HEK293 (cell line): ENCODE measurements around the gene OR10A3.

ENCODE experiments used
- CTCF ChIA-PET: fragments of 350-600 bp; formaldehyde crosslinking; extraction: SDS; loops from one replicate; lab custom pipeline; 2021; ENCODE audit warnings: antibody characterized with exemption; lab: Yijun Ruan, JAX
- POLR2A ChIA-PET: fragments of 300-600 bp; formaldehyde crosslinking; extraction: SDS; loops from one replicate; lab custom pipeline; 2020; ENCODE audit warnings: antibody characterized with exemption, inconsistent platforms; lab: Yijun Ruan, JAX
- H3K27ac ChIP-seq: fragments of 200-500 bp; sonication (Bioruptor generic); 2 replicates; pipeline ENCODE4 v1.5.1; 2014; ENCODE audit warnings: low read depth, low read length, control low read depth, inconsistent platforms; ENCODE audit errors: extremely low read depth
- H3K36me3 ChIP-seq, 2 experiments: fragments of 200-500 bp in 1 of 2; sonication (Bioruptor generic) in 1 of 2; 1 replicate in 1 of 2; 2 replicates in 1 of 2; pipeline ENCODE4 v1.5.1; 2014 to 2017; ENCODE audit warnings: inconsistent platforms in 2 of 2, low read length in 2 of 2; ENCODE audit not compliant: control insufficient read depth in 2 of 2, insufficient read depth in 1 of 2
- H3K4me1 ChIP-seq: fragments of 200-500 bp; sonication (Bioruptor generic); 2 replicates; pipeline ENCODE4 v1.5.1; 2014; ENCODE audit warnings: mild to moderate bottlenecking, low read length, inconsistent platforms; ENCODE audit not compliant: control insufficient read depth, insufficient read depth
- H3K4me3 ChIP-seq: 2 replicates; pipeline ENCODE4 v1.5.1; 2011; ENCODE audit warnings: low read depth, mild to moderate bottlenecking, control low read depth, low read length, moderate library complexity
- H3K9me3 ChIP-seq: fragments of 200-500 bp; sonication (Bioruptor generic); 2 replicates; pipeline ENCODE4 v1.5.1; 2014; ENCODE audit warnings: low read depth, low read length, inconsistent platforms; ENCODE audit not compliant: control insufficient read depth, insufficient read depth
- BCL11B ChIP-seq: fragments of 450-650 bp; formaldehyde crosslinking; IDR thresholded peaks from 2 replicates; pipeline ENCODE4 v1.5.1; 2016; ENCODE audit warnings: low read depth, missing biosample characterization, missing genetic modification characterization
- KLF10 ChIP-seq: fragments of 450-650 bp; IDR thresholded peaks from 2 replicates; pipeline ENCODE4 v1.5.1; 2018; ENCODE audit warnings: missing biosample characterization, mild to moderate bottlenecking, missing genetic modification characterization
- SCRT2 ChIP-seq: fragments of 450-650 bp; formaldehyde crosslinking; IDR thresholded peaks from 2 replicates; pipeline ENCODE4 v1.5.1; 2016; ENCODE audit warnings: missing biosample characterization, missing genetic modification characterization
- TCF7L2 ChIP-seq: IDR thresholded peaks from 2 replicates; pipeline ENCODE4 v1.6.1; 2011; ENCODE audit warnings: low read depth, mild to moderate bottlenecking, inconsistent platforms, low read length, moderate library complexity, borderline replicate concordance
- ZBTB1 ChIP-seq: fragments of 450-650 bp; formaldehyde crosslinking; IDR thresholded peaks from 2 replicates; pipeline ENCODE4 v1.5.1; 2016; ENCODE audit warnings: missing biosample characterization, missing genetic modification characterization
- ZBTB20 ChIP-seq: fragments of 450-650 bp; formaldehyde crosslinking; IDR thresholded peaks from 2 replicates; pipeline ENCODE4 v1.5.1; 2016; ENCODE audit warnings: missing biosample characterization, missing genetic modification characterization
- ZNF221 ChIP-seq: fragments of 450-650 bp; formaldehyde crosslinking; IDR thresholded peaks from 2 replicates; pipeline ENCODE4 v1.5.1; 2017; ENCODE audit warnings: missing biosample characterization, missing genetic modification characterization, borderline replicate concordance
- ZNF24 ChIP-seq: fragments of 450-650 bp; formaldehyde crosslinking; IDR thresholded peaks from 2 replicates; pipeline ENCODE4 v1.5.1; 2016; ENCODE audit warnings: missing biosample characterization, missing genetic modification characterization
- ZNF292 ChIP-seq: fragments of 450-650 bp; formaldehyde crosslinking; IDR thresholded peaks from 2 replicates; pipeline ENCODE4 v1.5.1; 2016; ENCODE audit warnings: low read depth, missing biosample characterization, missing genetic modification characterization, borderline replicate concordance
- ZNF311 ChIP-seq: fragments of 450-650 bp; formaldehyde crosslinking; IDR thresholded peaks from 2 replicates; pipeline ENCODE4 v1.5.1; 2017; ENCODE audit warnings: missing biosample characterization, missing genetic modification characterization, borderline replicate concordance
- ZNF518A ChIP-seq: fragments of 450-650 bp; formaldehyde crosslinking; conservative IDR thresholded peaks from 2 replicates; pipeline ENCODE4 v1.5.1; 2016; ENCODE audit warnings: low read depth, missing biosample characterization, missing genetic modification characterization
- ZNF548 ChIP-seq: fragments of 450-650 bp; formaldehyde crosslinking; IDR thresholded peaks from 2 replicates; pipeline ENCODE4 v1.5.1; 2016; ENCODE audit warnings: missing biosample characterization, missing genetic modification characterization
- ZNF654 ChIP-seq: fragments of 450-650 bp; formaldehyde crosslinking; IDR thresholded peaks from 2 replicates; pipeline ENCODE4 v1.5.1; 2016; ENCODE audit warnings: low read depth, missing biosample characterization, missing genetic modification characterization
- ZNF664 ChIP-seq: fragments of 450-650 bp; formaldehyde crosslinking; IDR thresholded peaks from 2 replicates; pipeline ENCODE4 v1.5.1; 2016; ENCODE audit warnings: missing biosample characterization, missing genetic modification characterization
- TF ChIP-seq, protein P1 (sequence below): fragments of 450-650 bp; formaldehyde crosslinking; IDR thresholded peaks from 2 replicates; pipeline ENCODE4 v1.5.1; 2016; ENCODE audit warnings: missing biosample characterization, missing genetic modification characterization

Gene OR10A3

DNA sequence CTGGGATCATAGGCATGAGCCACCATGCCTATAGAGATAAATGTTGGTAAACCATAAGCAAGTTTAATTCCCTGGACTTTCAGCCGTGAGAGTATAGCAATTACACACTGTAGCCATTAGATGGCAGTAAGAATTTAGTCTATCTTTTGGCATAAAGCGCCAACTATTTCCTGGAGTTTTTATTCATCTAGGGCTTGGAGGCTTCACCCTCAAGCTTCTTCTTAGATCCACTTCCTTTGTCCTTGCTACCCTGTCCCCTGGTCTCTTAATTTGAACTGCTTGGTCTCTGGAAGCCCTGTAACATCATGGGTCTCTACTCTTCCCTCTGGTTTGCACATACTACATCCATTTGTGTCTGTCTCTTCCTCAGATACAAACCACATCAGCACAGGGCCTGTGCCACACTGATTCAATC is 48.7 kb downstream of the OR10A3 start:
- ChIA-PET POLR2A (interaction anchor here (0.6 to 1.4 kb wide), 2 partner anchors 81 to 94 kb away, joined by 3 to 9 read pairs; partner anchors contain the start of gene EIF3F), CTCF (interaction anchor here (0.5 to 6.8 kb wide), 28 partner anchors 9 to 577 kb away, joined by 3 to 85 read pairs (median 4); partner anchors contain the start of gene EIF3F)
- H3K27ac ChIP-seq, result no peak overlapping the region

GRCh38 chr11:7892059-7892699 is 49.3 kb downstream of the OR10A3 start:
- TF ChIP-seq ZNF221 (tag by site-specific recombination) (no peak), ZNF292 (tag by site-specific recombination) (no peak), SCRT2 (tag by site-specific recombination) (no peak), ZBTB20 (tag by site-specific recombination) (no peak), KLF10 (tag by site-specific recombination) (no peak), ZNF664 (no peak), TCF7L2 (no peak), ZNF518A (tag by site-specific recombination) (no peak), ZNF548 (tag by site-specific recombination) (no peak), BCL11B (no peak), ZNF24 (tag by site-specific recombination) (no peak), ZBTB1 (no peak)
- TF ChIP-seq, protein P1, sequence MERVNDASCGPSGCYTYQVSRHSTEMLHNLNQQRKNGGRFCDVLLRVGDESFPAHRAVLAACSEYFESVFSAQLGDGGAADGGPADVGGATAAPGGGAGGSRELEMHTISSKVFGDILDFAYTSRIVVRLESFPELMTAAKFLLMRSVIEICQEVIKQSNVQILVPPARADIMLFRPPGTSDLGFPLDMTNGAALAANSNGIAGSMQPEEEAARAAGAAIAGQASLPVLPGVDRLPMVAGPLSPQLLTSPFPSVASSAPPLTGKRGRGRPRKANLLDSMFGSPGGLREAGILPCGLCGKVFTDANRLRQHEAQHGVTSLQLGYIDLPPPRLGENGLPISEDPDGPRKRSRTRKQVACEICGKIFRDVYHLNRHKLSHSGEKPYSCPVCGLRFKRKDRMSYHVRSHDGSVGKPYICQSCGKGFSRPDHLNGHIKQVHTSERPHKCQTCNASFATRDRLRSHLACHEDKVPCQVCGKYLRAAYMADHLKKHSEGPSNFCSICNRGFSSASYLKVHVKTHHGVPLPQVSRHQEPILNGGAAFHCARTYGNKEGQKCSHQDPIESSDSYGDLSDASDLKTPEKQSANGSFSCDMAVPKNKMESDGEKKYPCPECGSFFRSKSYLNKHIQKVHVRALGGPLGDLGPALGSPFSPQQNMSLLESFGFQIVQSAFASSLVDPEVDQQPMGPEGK (tag by site-specific recombination), result no peak
- Histone ChIP-seq H3K36me3 (no peaks in the 10 kb centered on the region), H3K9me3 (no peaks in the 10 kb centered on the region), H3K4me1 (no peaks in the 10 kb centered on the region), H3K27ac (no peak overlapping the region), H3K4me3 (no peak overlapping the region)
- CTCF ChIA-PET, result interaction anchor here (0.5 to 6.8 kb wide), 20 partner anchors 8 to 207 kb away, joined by 3 to 85 read pairs (median 5); partner anchors contain the start of gene EIF3F
- POLR2A ChIA-PET, result interaction anchor here (1.4 kb wide), 1 partner anchor 95 kb away, joined by 9 read pairs; the partner anchor contains the start of gene EIF3F

More for the DNA sequence above, 48.7 kb downstream of the OR10A3 start:
- Histone ChIP-seq H3K9me3 (no peaks in the 10 kb centered on the region), H3K4me1 (no peaks in the 10 kb centered on the region), H3K4me3 (no peak overlapping the region), H3K36me3 (no peaks in the 10 kb centered on the region)
- TF ChIP-seq ZNF311 (no peak), ZNF654 (tag by site-specific recombination) (peak; percentile 80)
- TF ChIP-seq, all 188 proteins: peak for 1
